Stimulated activated CD4-positive, alpha-beta T cell treated with anti-CD3 and anti-CD28 coated beads, TNF-alpha, amount 100 ng/mL, for 24 hours (primary cell): ENCODE data around the gene PTPRF.

ENCODE experiments used
- DNase-seq, 3 experiments: peaks; one replicate each; pipeline ENCODE4 v3.0.0-alpha.2; 2020; ENCODE audit warnings: low read depth in 3 of 3

The PTPRF gene

GRCh38 chr1:43513471-43514173, 17.1 kb upstream of the PTPRF start:
- DNase-seq: no peak

- DNase-seq: no peak
These were observed 11.6 kb upstream of the PTPRF start for GRCh38 chr1:43518935-43519686.

- DNase-seq: no peak
These were observed 10.4 kb upstream of the PTPRF start for GRCh38 chr1:43520100-43520778.

- DNase-seq: no peak
These were observed 9.6 kb upstream of the PTPRF start for GRCh38 chr1:43521078-43521477.

GRCh38 chr1:43521756-43522155, 8.9 kb upstream of the PTPRF start:
- DNase-seq: no peak

GRCh38 chr1:43522431-43522775, 8.3 kb upstream of the PTPRF start:
- DNase-seq: no peak

- DNase-seq: no peak
These were observed 7.8 kb upstream of the PTPRF start for GRCh38 chr1:43522776-43523480.

GRCh38 chr1:43524804-43525203, 5.9 kb upstream of the PTPRF start:
- no peak for DNase-seq

- no peak for DNase-seq
These were observed 4.7 kb upstream of the PTPRF start for GRCh38 chr1:43526002-43526401.

- no peak for DNase-seq
These were observed 3.4 kb upstream of the PTPRF start for GRCh38 chr1:43527111-43527878.

GRCh38 chr1:43529206-43529731, 1.4 kb upstream of the PTPRF start:
- peak; percentile 67 to 82 (median 73) for DNase-seq

GRCh38 chr1:43531107-43531905, 623 bp downstream of the PTPRF start:
- no peak for DNase-seq

GRCh38 chr1:43531906-43532584, 1.4 kb downstream of the PTPRF start:
- no peak for DNase-seq

- DNase-seq: no peak
These were observed 2.0 kb downstream of the PTPRF start for GRCh38 chr1:43532716-43533115.

- DNase-seq: no peak
These were observed 2.9 kb downstream of the PTPRF start for GRCh38 chr1:43533584-43533983.

- DNase-seq: no peak
These were observed 3.6 kb downstream of the PTPRF start for GRCh38 chr1:43534256-43534655.

GRCh38 chr1:43536196-43536863, 5.6 kb downstream of the PTPRF start:
- DNase-seq: no peak

- no peak for DNase-seq
These were observed 6.2 kb downstream of the PTPRF start for GRCh38 chr1:43536864-43537358.
